Vagina (tissue), 2 donors: ENCODE measurements around the gene CD93. TPM values are rescaled to one million over a fixed set of nuclear protein-coding genes. Genes with fewer than 3 reads are reported as not detected.

Source experiments
- DNase-seq, 2 donors: peaks; one replicate each; pipeline ENCODE4 v3.0.0-alpha.2; 2017; ENCODE audit errors: extremely low spot score in 2 of 2
- H3K27ac ChIP-seq: fragments of 200-600 bp; sonication (generic); one replicate; pipeline ENCODE4 v1.5.1; 2019
- H3K27me3 ChIP-seq: fragments of 200-600 bp; sonication (generic); one replicate; pipeline ENCODE4 v1.5.1; 2019
- H3K36me3 ChIP-seq, 2 donors: fragments of 200-600 bp; sonication (generic); one replicate each; pipeline ENCODE4 v1.5.1; 2017 to 2019
- H3K4me1 ChIP-seq: fragments of 200-600 bp; sonication (generic); one replicate; pipeline ENCODE4 v1.5.1; 2019
- H3K4me3 ChIP-seq, 2 donors: fragments of 200-600 bp; sonication (generic); 1 replicate in 1 of 2; 2 replicates in 1 of 2; pipeline ENCODE4 v1.5.1; 2016 to 2019
- H3K9me3 ChIP-seq: fragments of 200-600 bp; sonication (generic); one replicate; pipeline ENCODE4 v1.5.1; 2019
- POLR2A ChIP-seq, 2 donors: fragments of 450-650 bp; IDR thresholded peaks; one replicate each; pipeline ENCODE4 v1.6.1; 2017; ENCODE audit warnings: antibody characterized with exemption in 2 of 2, mild to moderate bottlenecking in 2 of 2, moderate library complexity in 2 of 2
- POLR2AphosphoS5 ChIP-seq, 2 donors: sonication (generic); formaldehyde crosslinking; IDR thresholded peaks; one replicate each; pipeline ENCODE4 v1.9.0; 2017; ENCODE audit warnings: antibody characterized with exemption in 2 of 2, mild to moderate bottlenecking in 2 of 2, low read depth in 1 of 2; ENCODE audit not compliant: insufficient read depth in 1 of 2
- intact Hi-C: fragments of 100-400 bp; cut with DNase I; formaldehyde crosslinking; loops from one replicate; pipeline ENCODE4 v1.15.1; 2023
- total RNA-seq: library from RNA; depleted of rRNA; stranded (reverse); fragments of >200 nt; gene quantifications from one replicate; pipeline ENCODE4 v1.2.3, GENCODE V29; 2016
- TF ChIP-seq, protein P1 (sequence below), 3 experiments: fragments of 450-650 bp in 2 of 3; fragments of 200-600 bp in 1 of 3; sonication (generic) in 1 of 3; IDR thresholded peaks; one replicate each; pipeline ENCODE4 v1.5.1; 2017 to 2019; ENCODE audit warnings: antibody characterized with exemption in 3 of 3, mild to moderate bottlenecking in 2 of 3, moderate library complexity in 2 of 3

Gene CD93
- total RNA-seq, 1 donor from 2014 or later: 45.4 TPM

- Histone ChIP-seq H3K9me3 (no peaks in the 10 kb centered on the region), H3K27ac (peak overlapping the region; percentile 48), H3K4me1 (peaks cover 42% of the 10 kb centered on the region), H3K27me3 (no peaks in the 10 kb centered on the region), H3K4me3 (no peak overlapping the region), H3K36me3 (no peaks in the 10 kb centered on the region)
- intact Hi-C loops: no loop called here
- DNase-seq: no peak
- TF ChIP-seq POLR2A (IDR thresholded peaks at IDR 0.05): no peak
- TF ChIP-seq, protein P1, sequence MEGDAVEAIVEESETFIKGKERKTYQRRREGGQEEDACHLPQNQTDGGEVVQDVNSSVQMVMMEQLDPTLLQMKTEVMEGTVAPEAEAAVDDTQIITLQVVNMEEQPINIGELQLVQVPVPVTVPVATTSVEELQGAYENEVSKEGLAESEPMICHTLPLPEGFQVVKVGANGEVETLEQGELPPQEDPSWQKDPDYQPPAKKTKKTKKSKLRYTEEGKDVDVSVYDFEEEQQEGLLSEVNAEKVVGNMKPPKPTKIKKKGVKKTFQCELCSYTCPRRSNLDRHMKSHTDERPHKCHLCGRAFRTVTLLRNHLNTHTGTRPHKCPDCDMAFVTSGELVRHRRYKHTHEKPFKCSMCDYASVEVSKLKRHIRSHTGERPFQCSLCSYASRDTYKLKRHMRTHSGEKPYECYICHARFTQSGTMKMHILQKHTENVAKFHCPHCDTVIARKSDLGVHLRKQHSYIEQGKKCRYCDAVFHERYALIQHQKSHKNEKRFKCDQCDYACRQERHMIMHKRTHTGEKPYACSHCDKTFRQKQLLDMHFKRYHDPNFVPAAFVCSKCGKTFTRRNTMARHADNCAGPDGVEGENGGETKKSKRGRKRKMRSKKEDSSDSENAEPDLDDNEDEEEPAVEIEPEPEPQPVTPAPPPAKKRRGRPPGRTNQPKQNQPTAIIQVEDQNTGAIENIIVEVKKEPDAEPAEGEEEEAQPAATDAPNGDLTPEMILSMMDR (IDR thresholded peaks at IDR 0.05): no peak
- TF ChIP-seq POLR2AphosphoS5 (IDR thresholded peaks at IDR 0.05; ENCODE audit: insufficient read depth in 1 of 2, low read depth in 1 of 2): no peak
Measured at GRCh38 chr20:23095499-23095898, 9.4 kb upstream of the CD93 start.

GRCh38 chr20:23094927-23095326, 8.8 kb upstream of the CD93 start:
- no peaks in the 10 kb centered on the region for H3K36me3 ChIP-seq
- H3K4me3 ChIP-seq: no peak overlapping the region
- peak overlapping the region; percentile 24 for H3K27ac ChIP-seq
- intact Hi-C loops: no loop called here
- DNase-seq: no peak
- H3K4me1 ChIP-seq: peaks cover 39% of the 10 kb centered on the region
- H3K9me3 ChIP-seq: no peaks in the 10 kb centered on the region
- no peaks in the 10 kb centered on the region for H3K27me3 ChIP-seq
- peak in 1 of 2 donors; percentile 51 for TF ChIP-seq POLR2AphosphoS5 (IDR thresholded peaks at IDR 0.05; ENCODE audit: insufficient read depth in 1 of 2, low read depth in 1 of 2)
- TF ChIP-seq POLR2A (IDR thresholded peaks at IDR 0.05): no peak
- TF ChIP-seq, protein P1 (IDR thresholded peaks at IDR 0.05): no peak

GRCh38 chr20:23094213-23094896, 8.2 kb upstream of the CD93 start:
- intact Hi-C loops: no loop called here
- Histone ChIP-seq H3K4me3 (no peak overlapping the region), H3K27ac (peak overlapping the region; percentile 24), H3K36me3 (no peaks in the 10 kb centered on the region), H3K27me3 (no peaks in the 10 kb centered on the region), H3K9me3 (no peaks in the 10 kb centered on the region), H3K4me1 (peaks cover 33% of the 10 kb centered on the region)
- no peak for DNase-seq
- no peak for TF ChIP-seq POLR2AphosphoS5 (IDR thresholded peaks at IDR 0.05; ENCODE audit: insufficient read depth in 1 of 2, low read depth in 1 of 2)
- TF ChIP-seq, protein P1 (IDR thresholded peaks at IDR 0.05): no peak
- no peak for TF ChIP-seq POLR2A (IDR thresholded peaks at IDR 0.05)

DNA sequence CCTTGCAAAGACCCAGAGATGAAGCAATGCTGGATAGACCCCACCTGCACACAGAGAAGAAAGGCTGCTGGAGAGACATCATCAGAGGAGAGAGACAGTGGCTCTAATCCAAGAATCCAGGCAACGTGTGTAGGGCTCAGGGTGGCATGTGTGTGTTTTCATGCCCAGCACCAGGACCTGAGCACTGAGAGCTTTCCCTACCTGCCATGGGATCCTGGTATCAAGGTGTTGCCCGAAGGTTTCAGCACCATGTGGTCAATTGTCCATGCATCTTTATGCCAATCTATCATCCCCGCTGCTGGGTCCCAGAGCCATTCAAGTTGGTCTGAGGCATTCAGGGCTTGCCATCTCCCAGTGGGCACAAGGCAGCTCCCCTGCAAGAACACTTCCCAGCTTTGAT, 7.5 kb upstream of the CD93 start:
- H3K27ac ChIP-seq: no peak overlapping the region
- H3K4me3 ChIP-seq: no peak overlapping the region
- intact Hi-C loops: no loop called here
- no peaks in the 10 kb centered on the region for H3K36me3 ChIP-seq
- TF ChIP-seq POLR2A (IDR thresholded peaks at IDR 0.05) (no peak), POLR2AphosphoS5 (IDR thresholded peaks at IDR 0.05; ENCODE audit: insufficient read depth in 1 of 2, low read depth in 1 of 2) (no peak)
- TF ChIP-seq, protein P1 (IDR thresholded peaks at IDR 0.05): no peak
- peaks cover 27% of the 10 kb centered on the region for H3K4me1 ChIP-seq
- H3K27me3 ChIP-seq: no peaks in the 10 kb centered on the region
- no peak for DNase-seq
- no peaks in the 10 kb centered on the region for H3K9me3 ChIP-seq

- Histone ChIP-seq H3K9me3 (no peaks in the 10 kb centered on the region), H3K27me3 (no peaks in the 10 kb centered on the region), H3K36me3 (no peaks in the 10 kb centered on the region), H3K4me1 (peaks cover 26% of the 10 kb centered on the region), H3K27ac (no peak overlapping the region), H3K4me3 (no peak overlapping the region)
- TF ChIP-seq POLR2AphosphoS5 (IDR thresholded peaks at IDR 0.05; ENCODE audit: insufficient read depth in 1 of 2, low read depth in 1 of 2) (peak in 1 of 2 donors; percentile 60), POLR2A (IDR thresholded peaks at IDR 0.05) (no peak)
- TF ChIP-seq, protein P1 (IDR thresholded peaks at IDR 0.05): no peak
- intact Hi-C loops: no loop called here
- no peak for DNase-seq
Measured at GRCh38 chr20:23092861-23093495, 6.9 kb upstream of the CD93 start.
